Measurements from ENCODE around the gene IMMP2L. TPM values are rescaled to one million over a fixed set of nuclear protein-coding genes. Genes with fewer than 3 reads are reported as not detected.

IMMP2L gene
- polyA plus RNA-seq, 2 of the 4 experiments (the other 2 are of a cell fraction): 16.1 to 23.8 TPM

DNA sequence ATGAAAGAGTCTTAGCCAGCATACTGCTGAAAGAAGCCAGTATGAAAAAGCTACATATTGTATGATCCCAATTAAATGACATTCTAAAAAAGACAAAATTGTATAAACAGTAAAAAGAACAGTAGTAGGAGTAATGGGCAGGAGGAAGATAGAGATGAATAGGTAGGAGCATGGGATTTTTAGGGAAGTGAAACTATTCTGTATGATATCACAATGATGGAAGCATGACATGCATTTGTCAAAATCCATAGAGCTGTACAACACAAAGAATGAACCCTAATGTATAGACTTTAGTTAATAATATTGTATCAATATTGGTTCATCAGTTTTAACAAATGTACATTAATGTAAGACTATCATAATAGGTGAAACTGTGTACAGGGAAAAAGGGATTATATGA is 147.9 kb downstream of the IMMP2L start:
- FAIRE-seq (no peak), DNase-seq (ENCODE audit: low read depth in 1 of 2, low spot score in 1 of 2) (no peak), ATAC-seq (no peak)
- H3K27ac ChIP-seq: no peak overlapping the region
- H3K4me2 ChIP-seq: no peak overlapping the region
- POLR2A ChIA-PET: no interaction called here
- H3K4me1 ChIP-seq: no peaks in the 10 kb centered on the region
- CTCF ChIA-PET: interaction anchor here (0.6 to 0.8 kb wide), 3 partner anchors 11 to 70 kb away, joined by 3 to 4 read pairs (median 3); no protein-coding TSS in a partner anchor
- no peak overlapping the region for H3K4me3 ChIP-seq
- no peak for TF ChIP-seq KDM1A (IDR thresholded peaks at IDR 0.05; ENCODE audit: low read depth)
- no peak for TF ChIP-seq FOXS1 (CRISPR knock-in tag; IDR thresholded peaks at IDR 0.05)
- TF ChIP-seq HDAC2 (IDR thresholded peaks at IDR 0.05): no peak
- TF ChIP-seq ATOH8 (CRISPR knock-in tag; IDR thresholded peaks at IDR 0.05; ENCODE audit: low read depth): no peak
- TF ChIP-seq EHF (CRISPR knock-in tag; IDR thresholded peaks at IDR 0.05): no peak
- H3K9me3 ChIP-seq: no peaks in the 10 kb centered on the region

GRCh38 chr7:111413739-111414138 is 148.6 kb downstream of the IMMP2L start:
- TF ChIP-seq NPAS2 (CRISPR knock-in tag; IDR thresholded peaks at IDR 0.05; ENCODE audit: borderline replicate concordance): no peak
- TF ChIP-seq, protein P1, sequence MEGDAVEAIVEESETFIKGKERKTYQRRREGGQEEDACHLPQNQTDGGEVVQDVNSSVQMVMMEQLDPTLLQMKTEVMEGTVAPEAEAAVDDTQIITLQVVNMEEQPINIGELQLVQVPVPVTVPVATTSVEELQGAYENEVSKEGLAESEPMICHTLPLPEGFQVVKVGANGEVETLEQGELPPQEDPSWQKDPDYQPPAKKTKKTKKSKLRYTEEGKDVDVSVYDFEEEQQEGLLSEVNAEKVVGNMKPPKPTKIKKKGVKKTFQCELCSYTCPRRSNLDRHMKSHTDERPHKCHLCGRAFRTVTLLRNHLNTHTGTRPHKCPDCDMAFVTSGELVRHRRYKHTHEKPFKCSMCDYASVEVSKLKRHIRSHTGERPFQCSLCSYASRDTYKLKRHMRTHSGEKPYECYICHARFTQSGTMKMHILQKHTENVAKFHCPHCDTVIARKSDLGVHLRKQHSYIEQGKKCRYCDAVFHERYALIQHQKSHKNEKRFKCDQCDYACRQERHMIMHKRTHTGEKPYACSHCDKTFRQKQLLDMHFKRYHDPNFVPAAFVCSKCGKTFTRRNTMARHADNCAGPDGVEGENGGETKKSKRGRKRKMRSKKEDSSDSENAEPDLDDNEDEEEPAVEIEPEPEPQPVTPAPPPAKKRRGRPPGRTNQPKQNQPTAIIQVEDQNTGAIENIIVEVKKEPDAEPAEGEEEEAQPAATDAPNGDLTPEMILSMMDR (IDR thresholded peaks at IDR 0.05): no peak
- no peak for TF ChIP-seq RAD21 (conservative IDR thresholded peaks at IDR 0.05 in 1 of 2, IDR thresholded peaks at IDR 0.05 in 1 of 2)
- no peak for TF ChIP-seq USF2 (IDR thresholded peaks at IDR 0.05)
- POLR2A ChIA-PET: no interaction called here
- ATAC-seq (no peak), FAIRE-seq (no peak), DNase-seq (ENCODE audit: low read depth in 1 of 2, low spot score in 1 of 2) (no peak)
- 88% methylated on average over 3 of the region's 3 CpGs for WGBS (ENCODE audit: missing lambda C conversion rate)
- Histone ChIP-seq H3K27ac (no peak overlapping the region), H3K9me3 (no peaks in the 10 kb centered on the region), H3K4me1 (no peaks in the 10 kb centered on the region), H3K4me2 (no peak overlapping the region), H3K4me3 (no peak overlapping the region)
- CTCF ChIA-PET: no interaction called here

DNA sequence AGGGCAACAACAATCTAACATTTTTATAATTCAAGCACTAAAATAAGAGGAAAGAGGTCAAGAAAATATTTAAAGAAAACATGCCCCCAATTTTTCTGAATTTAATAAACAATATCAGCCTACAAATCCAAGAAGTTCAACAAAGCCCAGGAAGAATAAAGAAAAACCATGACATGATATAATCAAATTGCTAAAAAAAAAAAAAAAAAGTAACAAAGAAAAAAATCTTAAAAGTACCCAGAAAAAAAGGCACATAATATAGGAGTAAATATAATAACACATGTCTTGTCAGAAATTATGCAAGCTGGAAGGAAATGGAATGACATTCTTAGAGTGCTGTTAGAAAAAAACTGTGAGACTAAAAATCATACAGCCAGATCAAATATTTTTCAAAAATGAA is 151.4 kb downstream of the IMMP2L start:
- CTCF ChIA-PET: no interaction called here
- no peaks in the 10 kb centered on the region for H3K4me1 ChIP-seq
- ATAC-seq (no peak), DNase-seq (ENCODE audit: low read depth in 1 of 2, low spot score in 1 of 2) (no peak), FAIRE-seq (no peak)
- TF ChIP-seq HMGXB4 (CRISPR knock-in tag; IDR thresholded peaks at IDR 0.05; ENCODE audit: borderline replicate concordance) (no peak), POLR2A (IDR thresholded peaks at IDR 0.05; ENCODE audit: low read length) (no peak), CBX2 (IDR thresholded peaks at IDR 0.05; ENCODE audit: borderline replicate concordance, low read depth) (no peak), MAZ (IDR thresholded peaks at IDR 0.05; ENCODE audit: borderline replicate concordance, low read depth, low read length) (no peak), POLR2AphosphoS2 (conservative IDR thresholded peaks at IDR 0.05; ENCODE audit: low read length) (no peak), CHD2 (IDR thresholded peaks at IDR 0.05; ENCODE audit: low read length, partially characterized antibody) (no peak), HEYL (CRISPR knock-in tag; IDR thresholded peaks at IDR 0.05) (no peak), ESRRA (IDR thresholded peaks at IDR 0.05; ENCODE audit: borderline replicate concordance, low read length) (no peak), EHMT2 (IDR thresholded peaks at IDR 0.05; ENCODE audit: low read depth) (no peak), CBX8 (IDR thresholded peaks at IDR 0.05) (no peak), RAD21 (conservative IDR thresholded peaks at IDR 0.05 in 1 of 2, IDR thresholded peaks at IDR 0.05 in 1 of 2) (no peak)
- TF ChIP-seq, protein P2, sequence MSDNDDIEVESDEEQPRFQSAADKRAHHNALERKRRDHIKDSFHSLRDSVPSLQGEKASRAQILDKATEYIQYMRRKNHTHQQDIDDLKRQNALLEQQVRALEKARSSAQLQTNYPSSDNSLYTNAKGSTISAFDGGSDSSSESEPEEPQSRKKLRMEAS (IDR thresholded peaks at IDR 0.05): no peak
- H3K4me2 ChIP-seq: no peak overlapping the region
- POLR2A ChIA-PET: no interaction called here
- H3K4me3 ChIP-seq: no peak overlapping the region
- no peak overlapping the region for H3K27ac ChIP-seq
- no peaks in the 10 kb centered on the region for H3K9me3 ChIP-seq

Data from A549 (cell line).